Brain microvascular endothelial cell (primary cell): ENCODE results near the gene OR8A1.

ENCODE experiments used
- DNase-seq: peaks from one replicate; pipeline ENCODE4 v3.0.0-alpha.2; 2020
- H3K27ac ChIP-seq: fragments of 250-450 bp; sonication (Bioruptor Pico); 2 replicates; pipeline ENCODE4 v1.5.1; 2020; ENCODE audit warnings: mild to moderate bottlenecking, moderate library complexity
- H3K27me3 ChIP-seq: fragments of 250-450 bp; sonication (Bioruptor Pico); replicated peaks from 2 replicates; pipeline ENCODE4 v1.5.1; 2020; ENCODE audit warnings: mild to moderate bottlenecking
- H3K36me3 ChIP-seq: fragments of 250-450 bp; sonication (Bioruptor Pico); replicated peaks from 2 replicates; pipeline ENCODE4 v1.5.1; 2020; ENCODE audit warnings: mild to moderate bottlenecking
- H3K4me3 ChIP-seq: 2 replicates; pipeline ENCODE4 v1.5.1; 2011; ENCODE audit warnings: low read depth, mild to moderate bottlenecking, control low read depth, low read length, moderate library complexity
- CTCF ChIP-seq: IDR thresholded peaks from 2 replicates; pipeline ENCODE4 v1.5.1; 2011; ENCODE audit warnings: low read depth, mild to moderate bottlenecking, moderate library complexity, low read length, control low read depth, inconsistent platforms; ENCODE audit errors: missing control alignments
- in situ Hi-C: cut with HindIII; loops from 2 replicates; pipeline ENCODE4 v1.10.0; 2017; ENCODE audit warnings: low sequenced_read_pairs, low pct_ligation_motif_present

Gene OR8A1

GRCh38 chr11:124569697-124570096, at the start of gene OR8A1:
OR8A1 (plus strand) TSS chr11:124569997; CDS start chr11:124570120, 123 bp downstream.
- TF ChIP-seq CTCF: no peak
- Histone ChIP-seq H3K27ac (no peak within 1 kb of the TSS), H3K27me3 (no peaks in the 10 kb centered on the region), H3K4me3 (no peak within 1 kb of the TSS), H3K36me3 (no peaks in the 10 kb centered on the region)
- in situ Hi-C loops: no loop called here
- no peak for DNase-seq

GRCh38 chr11:124520550-124520854, 49.3 kb upstream of the OR8A1 start:
- no peak for DNase-seq
- in situ Hi-C loops: no loop called here
- no peak overlapping the region for H3K4me3 ChIP-seq
- no peaks in the 10 kb centered on the region for H3K27me3 ChIP-seq
- TF ChIP-seq CTCF: no peak
- no peaks in the 10 kb centered on the region for H3K36me3 ChIP-seq
- no peak overlapping the region for H3K27ac ChIP-seq

- no peak overlapping the region for H3K4me3 ChIP-seq
- no peak for TF ChIP-seq CTCF
- in situ Hi-C loops: no loop called here
- no peak overlapping the region for H3K27ac ChIP-seq
- no peak for DNase-seq
- no peaks in the 10 kb centered on the region for H3K27me3 ChIP-seq
- H3K36me3 ChIP-seq: no peaks in the 10 kb centered on the region
Observed at GRCh38 chr11:124533626-124534025, 36.2 kb upstream of the OR8A1 start.

GRCh38 chr11:124534051-124534450, 35.7 kb upstream of the OR8A1 start:
- H3K36me3 ChIP-seq: no peaks in the 10 kb centered on the region
- no peak overlapping the region for H3K4me3 ChIP-seq
- H3K27ac ChIP-seq: no peak overlapping the region
- no peak for DNase-seq
- no peak for TF ChIP-seq CTCF
- in situ Hi-C loops: no loop called here
- H3K27me3 ChIP-seq: no peaks in the 10 kb centered on the region

GRCh38 chr11:124535552-124536232, 34.1 kb upstream of the OR8A1 start:
- DNase-seq: peak; percentile 40

More at GRCh38 chr11:124535552-124536232, 34.1 kb upstream of the OR8A1 start:
- no peak overlapping the region for H3K4me3 ChIP-seq
- no peak for TF ChIP-seq CTCF
- in situ Hi-C loops: no loop called here
- H3K27me3 ChIP-seq: no peaks in the 10 kb centered on the region
- peak overlapping the region; percentile 99 for H3K27ac ChIP-seq
- H3K36me3 ChIP-seq: no peaks in the 10 kb centered on the region
